ENCODE results near the gene RSPO3.
A peak's percentile ranks its signal among the peaks of the same experiment; 100 is the strongest.

RSPO3 gene

DNA sequence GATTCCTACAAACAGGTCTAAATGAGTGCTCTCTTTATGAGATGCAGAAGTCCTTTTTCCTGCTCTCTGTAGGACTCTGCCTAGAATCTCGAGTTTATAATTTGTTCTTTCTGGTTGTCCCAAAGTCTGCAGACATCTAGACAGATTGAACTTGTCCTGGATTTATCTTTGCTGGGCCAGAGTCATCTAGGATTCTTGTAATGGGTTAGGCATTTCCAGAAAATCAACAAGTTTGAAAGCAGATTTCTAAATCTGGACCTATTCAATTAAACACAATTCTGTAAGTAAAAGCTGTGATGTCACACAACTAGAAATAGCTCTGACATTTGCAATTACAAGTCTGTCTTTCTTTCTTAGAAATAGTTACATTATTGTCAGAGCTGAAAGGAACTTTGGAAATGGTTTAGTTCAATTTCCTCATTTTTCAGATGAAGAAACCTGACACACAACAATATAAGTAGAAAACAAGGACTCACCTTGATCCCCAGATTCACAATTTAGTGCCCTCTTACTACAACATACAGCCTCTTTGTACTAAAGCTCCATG is 4.2 kb upstream of the RSPO3 start:
- no peak for DNase-seq

DNA sequence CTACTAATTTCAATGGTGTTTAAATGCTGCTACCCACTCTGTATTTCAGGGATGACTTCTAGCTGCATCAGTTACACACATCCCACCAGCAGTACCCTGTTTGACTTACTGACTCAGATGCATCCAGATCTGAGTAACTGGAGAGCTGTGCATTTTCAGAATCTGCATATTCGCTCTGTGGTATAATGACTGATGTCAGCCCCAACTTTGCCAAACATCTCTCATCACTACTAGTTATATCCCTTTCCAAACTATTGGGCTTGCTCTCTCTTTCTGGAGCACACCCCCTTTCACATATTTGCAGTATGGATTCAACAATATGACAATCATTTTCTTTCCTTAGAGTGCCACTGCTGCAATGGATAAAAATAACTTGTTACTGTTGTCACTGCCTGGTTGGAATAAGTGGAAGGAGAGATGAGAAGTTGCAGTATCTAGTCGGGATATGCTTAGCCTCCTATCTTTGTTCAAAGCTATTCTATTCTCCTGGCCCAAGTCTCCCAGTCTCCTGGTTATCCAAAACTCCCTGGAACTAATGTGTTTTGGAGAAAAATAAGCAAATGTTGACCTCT is 3.3 kb upstream of the RSPO3 start:
- DNase-seq: no peak

DNA sequence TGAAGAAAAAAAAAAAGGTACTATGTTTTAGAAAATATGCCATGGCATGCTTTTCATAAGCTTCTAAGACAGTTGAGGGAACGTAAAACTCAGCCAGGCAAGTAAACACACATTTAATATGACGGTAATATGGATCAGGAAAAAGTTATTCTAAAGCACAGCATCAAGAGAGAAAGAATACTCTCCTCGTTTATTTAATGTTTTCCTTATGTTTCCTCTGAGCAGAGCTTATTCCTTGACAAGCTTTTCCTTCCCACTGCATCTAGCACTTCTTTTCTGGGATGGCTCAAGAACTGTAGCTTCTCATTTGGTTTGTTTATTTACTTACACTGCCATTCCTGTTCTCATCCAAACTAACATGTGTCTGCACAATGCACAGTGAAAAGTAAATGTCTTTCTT is 2.7 kb upstream of the RSPO3 start:
- DNase-seq: no peak

GRCh38 chr6:127117979-127118297 is 533 bp upstream of the RSPO3 start:
- DNase-seq: no peak

- peak; percentile 15 for DNase-seq
Observed at GRCh38 chr6:127119102-127120022, 891 bp downstream of the RSPO3 start.

GRCh38 chr6:127120023-127120786 is 1.7 kb downstream of the RSPO3 start:
- no peak for DNase-seq

GRCh38 chr6:127120787-127121636 is 2.5 kb downstream of the RSPO3 start:
- peak; percentile 65 for DNase-seq

- no peak for DNase-seq
Observed at GRCh38 chr6:127121637-127121960, 3.1 kb downstream of the RSPO3 start.

- DNase-seq: no peak
Observed at GRCh38 chr6:127124172-127124571, 5.7 kb downstream of the RSPO3 start.

GRCh38 chr6:127124680-127125079 is 6.2 kb downstream of the RSPO3 start:
- no peak for DNase-seq

GRCh38 chr6:127128066-127128465 is 9.6 kb downstream of the RSPO3 start:
- no peak for DNase-seq

DNA sequence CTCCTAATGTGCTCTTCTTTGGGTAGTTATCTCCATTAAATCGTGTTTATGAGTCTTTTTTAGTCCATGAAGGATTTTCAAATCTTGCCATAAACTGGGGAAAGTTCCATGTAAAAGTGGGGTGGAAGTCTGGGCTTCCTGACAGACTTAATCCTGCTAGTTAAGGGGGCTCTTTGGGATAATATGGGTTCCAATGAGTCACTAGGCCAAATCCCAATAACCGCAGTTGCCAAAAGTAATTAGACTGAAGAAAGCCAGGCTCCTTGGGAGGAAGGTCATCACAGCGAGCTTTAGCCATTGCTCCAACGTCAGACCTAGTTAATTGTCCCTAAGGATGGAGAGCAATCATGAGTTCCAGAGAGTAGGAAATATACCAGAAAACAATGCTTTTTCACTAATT is 10.8 kb downstream of the RSPO3 start:
- DNase-seq: no peak

- DNase-seq: no peak
Observed at GRCh38 chr6:127131275-127131674, 12.8 kb downstream of the RSPO3 start.

DNA sequence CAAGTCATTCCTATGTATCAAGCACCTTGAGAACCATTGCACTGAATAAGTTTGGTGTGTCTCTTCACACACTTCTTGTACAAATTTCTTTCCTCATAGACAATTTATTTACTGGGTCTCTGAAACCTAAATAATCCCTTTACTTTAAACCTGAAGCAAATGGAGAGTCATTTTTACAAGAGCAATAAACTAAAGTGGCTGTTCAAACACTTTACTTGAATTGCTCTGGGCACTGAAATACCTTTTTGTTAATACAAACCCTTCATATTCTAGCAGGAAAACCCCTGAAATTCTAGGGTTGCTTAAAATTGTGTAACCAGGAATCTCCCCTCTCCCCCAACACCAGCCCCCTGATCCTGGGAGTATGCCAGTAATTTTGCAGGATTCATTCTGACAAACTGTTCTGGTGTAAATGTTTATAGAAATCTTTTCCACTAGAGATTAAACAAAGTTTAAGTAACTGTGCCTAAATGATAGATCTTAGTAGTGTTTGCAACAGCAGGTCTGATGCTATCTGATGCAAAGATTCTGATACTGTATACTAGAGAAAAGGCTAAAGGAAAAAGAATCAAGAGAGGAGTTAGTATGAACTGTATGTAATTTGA is 13.4 kb downstream of the RSPO3 start:
- no peak for DNase-seq

DNA sequence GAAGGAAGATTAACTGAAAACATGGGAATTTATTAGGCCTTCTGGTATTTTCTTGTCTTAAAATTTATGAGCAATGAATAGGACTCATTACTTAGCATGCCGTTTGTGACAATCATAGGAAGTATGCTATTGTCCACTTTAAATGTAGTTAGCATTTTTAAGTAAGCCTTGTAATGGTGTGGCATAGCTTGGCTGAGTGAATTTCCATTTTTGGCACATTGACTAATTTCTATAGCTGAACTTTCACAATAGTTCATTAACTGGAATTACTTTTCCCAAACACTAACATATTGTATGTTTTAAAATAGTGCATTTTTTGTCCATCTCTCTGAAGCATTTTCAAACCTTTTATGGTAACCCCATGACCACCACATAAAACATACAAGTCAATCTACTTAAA is 15.7 kb downstream of the RSPO3 start:
- no peak for DNase-seq

GRCh38 chr6:127136786-127137185 is 18.3 kb downstream of the RSPO3 start:
- no peak for DNase-seq

DNA sequence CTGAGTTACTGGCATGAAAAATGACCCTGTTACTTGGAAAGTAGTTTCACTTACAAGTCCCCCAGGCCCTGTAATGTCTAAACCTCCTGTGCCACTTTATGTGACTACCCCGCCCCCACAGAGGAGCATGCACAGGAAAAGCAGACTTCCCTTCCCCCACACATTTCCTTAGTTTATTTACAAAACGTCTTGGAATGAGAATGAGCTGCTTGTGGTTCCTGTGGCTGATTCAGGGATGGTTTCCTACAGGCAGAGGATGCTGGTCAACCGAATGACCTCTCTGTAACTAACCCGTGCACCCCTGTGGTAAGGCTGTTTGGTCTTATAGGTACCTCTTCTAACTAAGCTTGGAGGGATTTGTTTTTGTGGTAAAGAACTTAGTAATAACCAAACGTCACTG is 28.5 kb downstream of the RSPO3 start:
- no peak for DNase-seq

DNA sequence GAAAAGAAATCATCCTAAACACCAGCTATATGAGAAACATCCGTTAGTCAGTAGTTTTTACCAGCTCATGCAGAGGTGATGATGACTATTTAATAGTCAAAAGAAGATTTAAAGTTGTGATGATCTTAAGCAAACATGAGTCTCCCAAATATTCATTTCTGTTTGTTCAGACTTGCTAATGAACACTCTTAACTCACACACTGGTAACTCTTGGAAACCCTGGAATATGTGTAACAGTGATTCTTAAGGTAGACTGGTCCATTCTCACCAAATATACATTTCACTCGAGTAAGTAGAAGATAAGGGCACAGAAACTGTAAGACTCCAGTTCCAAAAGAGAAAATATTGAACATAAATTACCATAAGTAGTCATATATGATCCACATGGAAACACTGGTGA is 29.1 kb downstream of the RSPO3 start:
- DNase-seq: no peak

GRCh38 chr6:127148511-127148910 is 30.0 kb downstream of the RSPO3 start:
- DNase-seq: no peak

GRCh38 chr6:127154509-127154908 is 36.0 kb downstream of the RSPO3 start:
- no peak for DNase-seq

DNA sequence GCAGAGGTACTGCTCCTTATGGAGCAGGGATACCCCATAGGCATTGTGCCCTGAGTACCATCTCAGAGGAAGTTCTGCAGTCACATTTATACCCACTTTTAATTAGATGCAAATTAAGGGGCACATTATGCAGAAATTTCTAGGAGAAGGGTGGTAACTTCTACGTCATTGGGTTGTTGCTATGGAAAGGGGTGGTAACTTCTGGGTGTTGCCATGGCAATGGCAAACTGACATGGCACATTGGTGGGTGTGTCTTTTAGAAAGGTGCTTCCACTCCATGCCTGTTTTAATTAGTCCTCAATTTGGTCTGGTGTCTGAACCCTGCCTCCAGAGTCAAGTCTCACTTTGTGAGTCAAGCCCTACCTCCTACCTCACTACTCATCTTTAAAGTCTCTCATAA is 42.0 kb downstream of the RSPO3 start:
- DNase-seq: no peak

GRCh38 chr6:127162836-127163235 is 44.4 kb downstream of the RSPO3 start:
- DNase-seq: no peak
